Measurements from ENCODE around the gene HRH2.

HRH2 gene

DNA sequence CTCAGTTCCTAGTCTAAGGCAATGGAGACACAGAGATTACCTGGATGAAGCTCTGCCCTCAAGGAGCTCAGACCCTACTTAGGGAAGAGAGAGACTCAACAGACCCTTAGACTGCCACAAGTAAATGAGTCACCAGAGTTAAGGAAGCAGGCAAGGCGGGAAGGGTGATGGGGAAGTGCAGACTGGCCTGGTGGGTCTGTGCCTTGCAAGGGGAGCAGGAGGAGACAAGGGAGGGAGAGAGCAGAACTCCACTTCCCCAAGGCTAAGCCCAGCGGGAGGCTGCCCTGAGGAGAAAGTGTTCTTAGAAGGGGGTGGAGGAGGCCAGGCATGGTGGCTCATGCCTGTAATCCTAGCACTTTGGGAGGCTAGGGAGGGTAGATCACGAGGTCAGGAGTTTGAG lies 83.7 kb downstream of the HRH2 start:
- no peak for TF ChIP-seq CTCF (IDR thresholded peaks at IDR 0.05; ENCODE audit: low read depth, low read length, poor library complexity, severe bottlenecking)
- TF ChIP-seq EZH2phosphoT487 (IDR thresholded peaks at IDR 0.05; ENCODE audit: borderline replicate concordance, low read length): no peak
- Histone ChIP-seq H3K4me1 (ENCODE audit: control insufficient read depth, low read length) (no peaks in the 10 kb centered on the region), H3K4me2 (ENCODE audit: low read length) (no peak overlapping the region), H3F3A (ENCODE audit: control insufficient read depth, insufficient read depth) (no peaks in the 10 kb centered on the region), H3K27ac (ENCODE audit: low read depth, low read length) (no peak overlapping the region), H4K20me1 (ENCODE audit: control insufficient read depth, insufficient read depth, low read depth, low read length) (no peaks in the 10 kb centered on the region), H3K9me2 (replicated peaks; ENCODE audit: control insufficient read depth, low read length) (no peaks in the 10 kb centered on the region), H3K79me2 (ENCODE audit: control insufficient read depth, low read length) (no peaks in the 10 kb centered on the region), H3K27me3 (ENCODE audit: control insufficient read depth, low read length) (peaks cover 16% of the 10 kb centered on the region), H3K4me3 (ENCODE audit: low read length) (no peak overlapping the region), H3K9me3 (ENCODE audit: control insufficient read depth, insufficient read depth, low read length) (no peaks in the 10 kb centered on the region), H3K36me3 (ENCODE audit: control insufficient read depth, low read length) (no peaks in the 10 kb centered on the region)

DNA sequence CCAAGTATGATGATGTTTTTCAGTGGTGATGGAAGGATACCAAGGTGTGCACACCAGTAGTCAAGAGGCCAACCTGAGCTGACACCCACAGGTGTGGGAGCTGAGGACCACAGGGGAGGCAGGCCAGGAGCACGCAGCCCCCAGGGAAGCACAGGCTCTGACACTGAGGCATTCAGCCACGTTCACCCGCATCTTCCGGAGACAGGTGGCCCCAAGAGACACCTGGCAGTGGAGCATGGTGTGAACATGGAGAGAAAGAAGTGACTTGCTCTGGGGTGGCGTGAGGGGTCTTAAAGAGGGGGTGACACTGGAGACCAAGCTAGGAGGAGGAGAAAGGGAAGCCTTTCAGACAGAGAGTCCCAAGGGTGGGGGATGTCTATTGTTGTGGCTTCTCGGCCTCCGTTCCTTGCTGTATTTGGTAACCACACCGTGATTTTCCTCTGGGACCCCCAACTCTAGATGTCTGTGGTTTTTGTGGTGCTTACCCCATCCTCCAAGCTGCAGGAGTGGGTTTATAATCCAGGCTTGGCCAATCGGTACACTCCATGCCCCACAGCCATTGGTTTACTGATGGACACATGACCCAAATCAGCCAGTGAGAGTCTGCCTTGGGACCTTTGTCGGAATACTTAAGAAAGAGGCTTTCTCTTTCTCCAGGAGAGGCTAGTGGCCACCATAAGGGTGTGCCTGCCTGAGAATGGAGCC lies 84.6 kb downstream of the HRH2 start:
- H3K4me1 ChIP-seq (ENCODE audit: control insufficient read depth, low read length): peaks cover 6% of the 10 kb centered on the region
- H3K27me3 ChIP-seq (ENCODE audit: control insufficient read depth, low read length): peaks cover 16% of the 10 kb centered on the region
- H3K36me3 ChIP-seq (ENCODE audit: control insufficient read depth, low read length): no peaks in the 10 kb centered on the region
- H3K9me3 ChIP-seq (ENCODE audit: control insufficient read depth, insufficient read depth, low read length): no peaks in the 10 kb centered on the region
- no peak overlapping the region for H3K4me3 ChIP-seq (ENCODE audit: low read length)
- no peaks in the 10 kb centered on the region for H3F3A ChIP-seq (ENCODE audit: control insufficient read depth, insufficient read depth)
- H3K9me2 ChIP-seq (replicated peaks; ENCODE audit: control insufficient read depth, low read length): no peaks in the 10 kb centered on the region
- no peaks in the 10 kb centered on the region for H4K20me1 ChIP-seq (ENCODE audit: control insufficient read depth, insufficient read depth, low read depth, low read length)
- H3K79me2 ChIP-seq (ENCODE audit: control insufficient read depth, low read length): no peaks in the 10 kb centered on the region
- TF ChIP-seq CTCF (IDR thresholded peaks at IDR 0.05; ENCODE audit: low read depth, low read length, poor library complexity, severe bottlenecking) (no peak), EZH2phosphoT487 (IDR thresholded peaks at IDR 0.05; ENCODE audit: borderline replicate concordance, low read length) (no peak)
- no peak overlapping the region for H3K4me2 ChIP-seq (ENCODE audit: low read length)
- H3K27ac ChIP-seq (ENCODE audit: low read depth, low read length): no peak overlapping the region

DNA sequence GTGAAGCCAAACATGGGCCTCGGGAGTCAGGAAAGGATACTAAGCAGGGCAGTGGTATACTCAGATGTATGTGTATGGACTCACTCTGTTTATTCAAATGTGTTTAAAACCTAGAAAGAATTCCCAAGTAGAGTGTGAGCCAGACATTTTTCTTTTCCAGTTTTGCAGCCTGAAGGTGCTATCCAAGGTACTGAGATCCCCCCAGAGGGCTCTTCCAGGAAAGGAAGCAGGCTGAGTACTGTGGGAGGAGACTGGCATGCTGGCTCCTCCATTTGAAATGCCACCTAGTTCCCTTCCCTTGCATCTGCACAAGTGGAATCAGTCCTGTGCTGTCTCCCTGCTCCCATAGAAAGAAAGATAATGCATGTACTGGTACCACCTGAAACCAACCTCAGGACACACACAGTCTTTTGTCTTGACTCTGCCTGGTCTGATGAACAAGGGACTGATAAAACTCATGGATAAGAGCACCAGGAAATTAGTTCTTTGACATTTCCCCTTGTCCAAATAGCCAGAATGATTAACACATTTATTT lies 85.9 kb downstream of the HRH2 start:
- Histone ChIP-seq H3K79me2 (ENCODE audit: control insufficient read depth, low read length) (no peaks in the 10 kb centered on the region), H3K4me1 (ENCODE audit: control insufficient read depth, low read length) (peaks cover 7% of the 10 kb centered on the region), H3K27me3 (ENCODE audit: control insufficient read depth, low read length) (peaks cover 19% of the 10 kb centered on the region), H3K4me2 (ENCODE audit: low read length) (no peak overlapping the region), H3K9me3 (ENCODE audit: control insufficient read depth, insufficient read depth, low read length) (no peaks in the 10 kb centered on the region), H3K4me3 (ENCODE audit: low read length) (no peak overlapping the region), H3F3A (ENCODE audit: control insufficient read depth, insufficient read depth) (no peaks in the 10 kb centered on the region), H3K36me3 (ENCODE audit: control insufficient read depth, low read length) (no peaks in the 10 kb centered on the region), H3K9me2 (replicated peaks; ENCODE audit: control insufficient read depth, low read length) (no peaks in the 10 kb centered on the region), H4K20me1 (ENCODE audit: control insufficient read depth, insufficient read depth, low read depth, low read length) (no peaks in the 10 kb centered on the region), H3K27ac (ENCODE audit: low read depth, low read length) (no peak overlapping the region)
- TF ChIP-seq EZH2phosphoT487 (IDR thresholded peaks at IDR 0.05; ENCODE audit: borderline replicate concordance, low read length) (no peak), CTCF (IDR thresholded peaks at IDR 0.05; ENCODE audit: low read depth, low read length, poor library complexity, severe bottlenecking) (no peak)
